Activated CD4-positive, alpha-beta T cell treated with anti-CD3 and anti-CD28 coated beads, Interleukin-2, amount 10 ng/mL, durations not matched to agents 7 days and 5 days (primary cell): ENCODE data around the gene RCCD1. TPM values are rescaled to one million over a fixed set of nuclear protein-coding genes. Genes with fewer than 3 reads are reported as not detected.

ENCODE experiments used
- CTCF ChIA-PET: fragments of 350-600 bp; sonication (Branson Sonifier 250); formaldehyde crosslinking; loops from one replicate; lab custom pipeline; 2021; ENCODE audit warnings: antibody characterized with exemption; lab: Charles Lee
- POLR2A ChIA-PET: fragments of 350-600 bp; sonication (Branson Sonifier 250); formaldehyde crosslinking; loops from one replicate; lab custom pipeline; 2021; ENCODE audit warnings: antibody characterized with exemption; lab: Charles Lee
- DNase-seq: peaks from one replicate; pipeline ENCODE4 v3.0.0-alpha.2; 2020
- H3K27ac Mint-ChIP-seq: one replicate; pipeline ENCODE4 v1.8.0; 2021; ENCODE audit warnings: mild to moderate bottlenecking, moderate library complexity, mixed read lengths
- H3K27me3 Mint-ChIP-seq: one replicate; pipeline ENCODE4 v1.8.0; 2021; ENCODE audit warnings: mixed read lengths
- H3K36me3 Mint-ChIP-seq: one replicate; pipeline ENCODE4 v1.8.0; 2021; ENCODE audit warnings: low read depth, mixed read lengths
- H3K4me1 Mint-ChIP-seq: one replicate; pipeline ENCODE4 v1.8.0; 2021; ENCODE audit warnings: mixed read lengths
- H3K4me3 Mint-ChIP-seq: one replicate; pipeline ENCODE4 v1.8.0; 2021; ENCODE audit warnings: mild to moderate bottlenecking, moderate library complexity, mixed read lengths
- H3K9me3 Mint-ChIP-seq: one replicate; pipeline ENCODE4 v1.8.0; 2021; ENCODE audit warnings: mixed read lengths
- total RNA-seq, 2 experiments: library from RNA; stranded (reverse); gene quantifications; one replicate each; pipeline ENCODE4 v1.2.3, GENCODE V29; 2021

The RCCD1 gene
- total RNA-seq, 2 experiments from 2014 or later = 30.8 to 35.9 TPM

GRCh38 chr15:91007266-91007665 lies 52.6 kb downstream of the RCCD1 start:
- no peak for DNase-seq
- H3K4me1 Mint-ChIP-seq = no peaks in the 10 kb centered on the region
- H3K9me3 Mint-ChIP-seq = no peaks in the 10 kb centered on the region
- peaks cover 37% of the 10 kb centered on the region for H3K36me3 Mint-ChIP-seq
- H3K27me3 Mint-ChIP-seq = no peaks in the 10 kb centered on the region
- ChIA-PET POLR2A (no interaction called here), CTCF (interaction anchor here (0.8 to 1.1 kb wide), 2 partner anchors 10 to 51 kb away, joined by 3 to 7 read pairs; no protein-coding TSS in a partner anchor)
- no peak overlapping the region for H3K27ac Mint-ChIP-seq
- H3K4me3 Mint-ChIP-seq = no peak overlapping the region

Other genes starting within 250 kb of the RCCD1 start
- gene BLM, start 237.5 kb upstream of the RCCD1 start, total RNA-seq = 10 to 100 TPM; 50.2 to 57.7 TPM
- 100 to 1,000 TPM; 148 to 153 TPM for gene FURIN, start 86.3 kb upstream of the RCCD1 start, total RNA-seq
- 10 to 100 TPM in 1 of 2 experiments, 1 to 10 TPM in 1; 8.6 to 10.7 TPM for gene FES, start 70.4 kb upstream of the RCCD1 start, total RNA-seq
- 10 to 100 TPM; 77.4 to 97.4 TPM for gene MAN2A2, start 51.6 kb upstream of the RCCD1 start, total RNA-seq
- gene HDDC3, start 22.3 kb upstream of the RCCD1 start, total RNA-seq = 10 to 100 TPM; 22.9 to 26.2 TPM
- gene UNC45A, start 19.6 kb upstream of the RCCD1 start, total RNA-seq = 10 to 100 TPM; 59.3 to 69.8 TPM
- gene PRC1, start 39.7 kb downstream of the RCCD1 start, total RNA-seq = 100 to 1,000 TPM; 179 to 196 TPM
- gene VPS33B, start 67.7 kb downstream of the RCCD1 start, total RNA-seq = 10 to 100 TPM; 17.9 to 19.7 TPM
- under 1 TPM; 0.02 TPM for gene SV2B, start 145.4 kb downstream of the RCCD1 start, total RNA-seq